Endothelial cell of umbilical vein (primary cell): ENCODE data around the gene ATP2B2. TPM values are rescaled to one million over a fixed set of nuclear protein-coding genes. Genes with fewer than 3 reads are reported as not detected.

Experiments used
- BruUV-seq: library from RNA; stranded (reverse); fragments of 400-500 nt; replicated peaks from 2 replicates; lab custom pipeline; 2021; lab: Mats Ljungman, UMichigan
- CTCF ChIA-PET: fragments of 300-600, 350-600 bp; sonication (Branson Sonifier 250); formaldehyde crosslinking; loops from one replicate; lab custom pipeline; 2021; ENCODE audit warnings: antibody characterized with exemption, inconsistent platforms; lab: Charles Lee
- POLR2A ChIA-PET: fragments of 300-600, 350-600 bp; sonication (Branson Sonifier 250); formaldehyde crosslinking; loops from one replicate; lab custom pipeline; 2021; ENCODE audit warnings: antibody characterized with exemption, inconsistent platforms; lab: Charles Lee
- DNase-seq: peaks from one replicate; pipeline ENCODE4 v3.0.0-alpha.2; 2011; ENCODE audit warnings: low read depth, low spot score
- FAIRE-seq: peaks from 2 replicates; lab custom pipeline; 2011; peaks lifted over from hg19 to GRCh38; lab: Jason Lieb, UNC
- H2AFZ ChIP-seq: 2 replicates; pipeline ENCODE4 v1.6.0; 2012; ENCODE audit warnings: low read depth, low read length, control low read depth, inconsistent platforms
- H3K27ac ChIP-seq: 2 replicates; pipeline ENCODE4 v1.5.1; 2011; ENCODE audit warnings: low read depth, mild to moderate bottlenecking, control low read depth, low read length, moderate library complexity; ENCODE audit not compliant: insufficient read depth
- H3K27me3 ChIP-seq, 2 experiments: 2 replicates each; pipeline versions ENCODE4 v1.6.0 to v1.6.1; 2011; ENCODE audit warnings: low read length in 2 of 2, mixed read lengths in 1 of 2; ENCODE audit not compliant: control insufficient read depth in 2 of 2, insufficient read depth in 2 of 2
- H3K36me3 ChIP-seq, 2 experiments: 2 replicates in 1 of 2; 3 replicates in 1 of 2; pipeline ENCODE4 v1.5.1; 2011; ENCODE audit warnings: low read length in 2 of 2, mild to moderate bottlenecking in 1 of 2, moderate library complexity in 1 of 2; ENCODE audit not compliant: control insufficient read depth in 2 of 2, insufficient read depth in 2 of 2; ENCODE audit errors: extremely low read depth in 1 of 2
- H3K4me1 ChIP-seq: 3 replicates; pipeline ENCODE4 v1.5.1; 2011; ENCODE audit warnings: mild to moderate bottlenecking, low read length; ENCODE audit not compliant: control insufficient read depth, insufficient read depth; ENCODE audit errors: extremely low read depth
- H3K4me2 ChIP-seq: 2 replicates; pipeline ENCODE4 v1.6.1; 2011; ENCODE audit warnings: low read length, control low read depth, mixed read lengths; ENCODE audit not compliant: insufficient read depth
- H3K4me3 ChIP-seq, 3 experiments: fragments of 200-600 bp in 1 of 3; sonication (generic), shearing (Covaris generic) in 1 of 3; replicated peaks in 1 of 3; 2 replicates each; pipeline ENCODE4 v1.5.1; 2011 to 2016; ENCODE audit warnings: control low read depth in 3 of 3, low read length in 3 of 3, mild to moderate bottlenecking in 2 of 3, inconsistent platforms in 1 of 3, low read depth in 1 of 3, moderate library complexity in 1 of 3; ENCODE audit not compliant: insufficient read depth in 1 of 3
- H3K79me2 ChIP-seq: 2 replicates; pipeline ENCODE4 v1.6.0; 2012; ENCODE audit warnings: low read length, inconsistent platforms; ENCODE audit not compliant: control insufficient read depth, insufficient read depth
- H3K9ac ChIP-seq: replicated peaks from 2 replicates; pipeline ENCODE3; 2011; ENCODE audit warnings: low read length, control low read depth; ENCODE audit not compliant: insufficient read depth; ENCODE audit errors: extremely low read depth
- H3K9me1 ChIP-seq: replicated peaks from 3 replicates; pipeline ENCODE4 v1.6.0; 2011; ENCODE audit warnings: mild to moderate bottlenecking, low read length; ENCODE audit not compliant: control insufficient read depth, insufficient read depth; ENCODE audit errors: extremely low read depth
- H3K9me3 ChIP-seq: replicated peaks from 2 replicates; pipeline ENCODE4 v1.5.1; 2012; ENCODE audit warnings: low read length, inconsistent platforms; ENCODE audit not compliant: control insufficient read depth, insufficient read depth
- H4K20me1 ChIP-seq: replicated peaks from 2 replicates; pipeline ENCODE3; 2011; ENCODE audit warnings: mild to moderate bottlenecking, low read length; ENCODE audit not compliant: control insufficient read depth, insufficient read depth; ENCODE audit errors: extremely low read depth
- EZH2 ChIP-seq: IDR thresholded peaks from 2 replicates; pipeline ENCODE4 v1.6.1; 2012; ENCODE audit warnings: borderline replicate concordance, low read depth, mild to moderate bottlenecking, moderate library complexity, low read length, inconsistent platforms; ENCODE audit not compliant: severe bottlenecking
- FOS ChIP-seq: IDR thresholded peaks from 2 replicates; pipeline ENCODE4 v1.6.1; 2011; ENCODE audit warnings: mild to moderate bottlenecking, low read length, moderate library complexity, borderline replicate concordance; ENCODE audit not compliant: insufficient read depth
- GATA2 ChIP-seq: IDR thresholded peaks from 2 replicates; pipeline ENCODE4 v1.7.0; 2011; ENCODE audit warnings: low read depth, mild to moderate bottlenecking, moderate library complexity, mixed read lengths, low read length; ENCODE audit not compliant: insufficient read length, insufficient read depth
- JUN ChIP-seq: IDR thresholded peaks from 2 replicates; pipeline ENCODE4 v1.6.1; 2011; ENCODE audit warnings: borderline replicate concordance, low read depth; ENCODE audit not compliant: insufficient read length, insufficient read depth
- MYC ChIP-seq: IDR thresholded peaks from one replicate; pipeline ENCODE4 v1.6.1; 2011; ENCODE audit warnings: mild to moderate bottlenecking, low read depth, low read length
- POLR2A ChIP-seq: IDR thresholded peaks from 2 replicates; pipeline ENCODE4 v1.6.1; 2012; ENCODE audit warnings: low read depth, mild to moderate bottlenecking, control low read depth, low read length
- POLR2AphosphoS5 ChIP-seq: IDR thresholded peaks from 2 replicates; pipeline ENCODE4 v1.6.1; 2012; ENCODE audit warnings: low read depth, mild to moderate bottlenecking, control low read depth, low read length, moderate library complexity; ENCODE audit not compliant: insufficient read depth
- dilution Hi-C: fragments of 300-500 bp; cut with MboI; formaldehyde crosslinking; loops from one replicate; pipeline ENCODE4 v1.15.0; 2019; ENCODE audit warnings: low sequenced_read_pairs; ENCODE audit not compliant: extremely low pct_ligation_motif_present
- intact Hi-C: fragments of 100-400 bp; cut with micrococcal nuclease; formaldehyde crosslinking; loops from one replicate; pipeline ENCODE4 v1.10.0; 2022
- polyA plus RNA-seq, 4 experiments: library from polyadenylated mRNA; depleted of rRNA in 3 of 4; stranded (reverse) in 3 of 4; unstranded in 1 of 4; fragments of >200 nt; gene quantifications; 2 replicates each; pipeline versions ENCODE4 v1.2.1 to v1.2.3, GENCODE V29; 2011 to 2012; ENCODE audit warnings: missing spikeins in 1 of 4
- total RNA-seq: library from RNA; stranded (reverse); gene quantifications from 2 replicates; pipeline ENCODE4 v1.2.3, GENCODE V29; 2021
- TF ChIP-seq, protein P1 (sequence below): IDR thresholded peaks from 2 replicates; pipeline ENCODE4 v1.6.1; 2011; ENCODE audit not compliant: insufficient read depth, insufficient read length
- TF ChIP-seq, protein P2 (sequence below), 2 donors: IDR thresholded peaks; 1 replicate in 1 of 2; 2 replicates in 1 of 2; pipeline ENCODE4 v1.5.1; 2011; ENCODE audit warnings: low read length in 2 of 2, mild to moderate bottlenecking in 2 of 2, moderate library complexity in 2 of 2, control low read depth in 1 of 2, inconsistent platforms in 1 of 2, low read depth in 1 of 2; ENCODE audit not compliant: insufficient read depth in 1 of 2; ENCODE audit errors: extremely low read depth in 1 of 2

The ATP2B2 gene
- total and polyA plus RNA-seq, 2 donors (not counting 3 experiments of a cell fraction or from before 2014, with no cell fraction given) = not detected

DNA sequence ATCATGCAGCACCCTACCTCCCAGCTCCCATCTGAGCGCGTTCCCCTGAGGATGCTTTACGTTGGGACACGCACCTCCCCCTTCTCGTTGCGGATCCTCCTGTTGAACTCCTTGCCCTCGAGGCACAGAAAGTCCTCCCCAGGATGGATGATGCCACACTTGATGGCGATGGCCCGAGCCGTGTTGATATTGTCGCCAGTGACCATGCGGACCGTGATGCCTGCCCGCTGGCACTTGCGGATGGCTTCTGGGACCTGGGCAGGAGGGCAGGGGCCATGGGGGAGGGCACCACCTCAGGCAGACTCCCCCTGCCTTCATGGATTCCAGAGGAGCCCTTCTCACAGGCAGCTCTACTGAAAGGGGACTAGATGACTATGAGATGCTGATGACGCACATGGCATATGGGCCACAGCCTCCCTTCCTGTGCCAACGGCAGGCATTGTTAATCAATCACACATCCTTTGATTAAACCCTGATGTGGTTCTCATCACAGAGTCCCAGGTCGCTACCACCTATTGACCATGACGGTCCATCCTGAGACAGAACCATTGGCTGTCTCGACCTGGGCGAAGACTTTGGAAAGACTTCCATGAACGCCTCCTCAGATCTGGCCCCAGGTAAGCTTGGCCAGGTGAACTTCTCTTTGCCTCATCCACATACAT, 154.9 kb downstream of the ATP2B2 start:
- no peak for DNase-seq
- Histone ChIP-seq H3K36me3 (no peaks in the 10 kb centered on the region), H3K9me1 (no peaks in the 10 kb centered on the region), H3K27me3 (no peaks in the 10 kb centered on the region), H2AFZ (no peak overlapping the region), H3K4me1 (peaks cover 20% of the 10 kb centered on the region), H3K4me2 (no peak overlapping the region), H4K20me1 (no peaks in the 10 kb centered on the region), H3K4me3 (no peak overlapping the region), H3K9ac (no peak overlapping the region), H3K27ac (no peak overlapping the region), H3K79me2 (no peaks in the 10 kb centered on the region), H3K9me3 (no peaks in the 10 kb centered on the region)
- ChIA-PET CTCF (no interaction called here), POLR2A (no interaction called here)
- TF ChIP-seq JUN (no peak), EZH2 (no peak), GATA2 (no peak), POLR2AphosphoS5 (no peak), FOS (no peak), POLR2A (no peak), MYC (no peak)
- TF ChIP-seq, protein P1, sequence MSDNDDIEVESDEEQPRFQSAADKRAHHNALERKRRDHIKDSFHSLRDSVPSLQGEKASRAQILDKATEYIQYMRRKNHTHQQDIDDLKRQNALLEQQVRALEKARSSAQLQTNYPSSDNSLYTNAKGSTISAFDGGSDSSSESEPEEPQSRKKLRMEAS = no peak
- TF ChIP-seq, protein P2, sequence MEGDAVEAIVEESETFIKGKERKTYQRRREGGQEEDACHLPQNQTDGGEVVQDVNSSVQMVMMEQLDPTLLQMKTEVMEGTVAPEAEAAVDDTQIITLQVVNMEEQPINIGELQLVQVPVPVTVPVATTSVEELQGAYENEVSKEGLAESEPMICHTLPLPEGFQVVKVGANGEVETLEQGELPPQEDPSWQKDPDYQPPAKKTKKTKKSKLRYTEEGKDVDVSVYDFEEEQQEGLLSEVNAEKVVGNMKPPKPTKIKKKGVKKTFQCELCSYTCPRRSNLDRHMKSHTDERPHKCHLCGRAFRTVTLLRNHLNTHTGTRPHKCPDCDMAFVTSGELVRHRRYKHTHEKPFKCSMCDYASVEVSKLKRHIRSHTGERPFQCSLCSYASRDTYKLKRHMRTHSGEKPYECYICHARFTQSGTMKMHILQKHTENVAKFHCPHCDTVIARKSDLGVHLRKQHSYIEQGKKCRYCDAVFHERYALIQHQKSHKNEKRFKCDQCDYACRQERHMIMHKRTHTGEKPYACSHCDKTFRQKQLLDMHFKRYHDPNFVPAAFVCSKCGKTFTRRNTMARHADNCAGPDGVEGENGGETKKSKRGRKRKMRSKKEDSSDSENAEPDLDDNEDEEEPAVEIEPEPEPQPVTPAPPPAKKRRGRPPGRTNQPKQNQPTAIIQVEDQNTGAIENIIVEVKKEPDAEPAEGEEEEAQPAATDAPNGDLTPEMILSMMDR (IDR thresholded peaks at IDR 0.05; ENCODE audit: extremely low read depth in 1 of 2, insufficient read depth in 1 of 2, low read depth in 1 of 2, low read length in 2 of 2) = no peak
- no peak for FAIRE-seq
- dilution Hi-C loops = no loop called here
- BruUV-seq = no TSS peak
- intact Hi-C loops = no loop called here
